ENCODE data around the gene BMP5.

BMP5 gene

GRCh38 chr6:55704421-55704820, 171.0 kb downstream of the BMP5 start:
- no peak overlapping the region for H3K9ac ChIP-seq (ENCODE audit: low read length)
- no peaks in the 10 kb centered on the region for H3K36me3 ChIP-seq (ENCODE audit: control insufficient read depth, low read depth, low read length)
- no peaks in the 10 kb centered on the region for H3K27me3 ChIP-seq (ENCODE audit: control insufficient read depth, insufficient read depth, low read length)
- H3K4me3 ChIP-seq (ENCODE audit: low read length): no peak overlapping the region
- H3K27ac ChIP-seq (ENCODE audit: low read length): no peak overlapping the region
- peaks cover 17% of the 10 kb centered on the region for H3K9me3 ChIP-seq (ENCODE audit: control insufficient read depth, low read depth, low read length)
- no peaks in the 10 kb centered on the region for H3K4me1 ChIP-seq (ENCODE audit: control insufficient read depth, low read depth, low read length)
